ENCODE data around the gene COL16A1.

COL16A1 gene

GRCh38 chr1:31648641-31649357 lies 55.0 kb downstream of the COL16A1 start:
- peaks cover 8% of the 10 kb centered on the region for H3K79me2 ChIP-seq (ENCODE audit: insufficient read depth, low read length)
- H3K27me3 ChIP-seq (ENCODE audit: insufficient read depth, low read length, poor library complexity, severe bottlenecking), result peaks cover 5% of the 10 kb centered on the region
- H3K9me2 ChIP-seq (replicated peaks; ENCODE audit: low read depth, low read length), result no peaks in the 10 kb centered on the region
- TF ChIP-seq EZH2phosphoT487 (IDR thresholded peaks at IDR 0.05; ENCODE audit: borderline replicate concordance) (no peak), CTCF (conservative IDR thresholded peaks at IDR 0.05; ENCODE audit: low read length) (no peak)
- no peak overlapping the region for H2AFZ ChIP-seq (ENCODE audit: low read length)
- H3K4me1 ChIP-seq (ENCODE audit: insufficient read depth, low read length, poor library complexity, severe bottlenecking), result peaks cover 12% of the 10 kb centered on the region
- no peaks in the 10 kb centered on the region for H3K9me3 ChIP-seq (ENCODE audit: insufficient read depth, low read depth, low read length)
- no peaks in the 10 kb centered on the region for H4K20me1 ChIP-seq (ENCODE audit: insufficient read depth, low read length, poor library complexity, severe bottlenecking)
- H3K9ac ChIP-seq (ENCODE audit: low read depth, low read length, poor library complexity, severe bottlenecking), result no peak overlapping the region
- H3K36me3 ChIP-seq (ENCODE audit: insufficient read depth, low read length), result no peaks in the 10 kb centered on the region
- H3F3A ChIP-seq (ENCODE audit: low read depth), result no peaks in the 10 kb centered on the region
- no peak overlapping the region for H3K4me2 ChIP-seq (ENCODE audit: low read depth, low read length, poor library complexity, severe bottlenecking)
- no peak overlapping the region for H3K4me3 ChIP-seq (ENCODE audit: low read length, poor library complexity, severe bottlenecking)

- Histone ChIP-seq H3K4me3 (ENCODE audit: low read length, poor library complexity, severe bottlenecking) (no peak overlapping the region), H3K4me1 (ENCODE audit: insufficient read depth, low read length, poor library complexity, severe bottlenecking) (peaks cover 18% of the 10 kb centered on the region), H3K36me3 (ENCODE audit: insufficient read depth, low read length) (no peaks in the 10 kb centered on the region), H3K9me2 (replicated peaks; ENCODE audit: low read depth, low read length) (no peaks in the 10 kb centered on the region), H3K4me2 (ENCODE audit: low read depth, low read length, poor library complexity, severe bottlenecking) (no peak overlapping the region), H2AFZ (ENCODE audit: low read length) (no peak overlapping the region), H4K20me1 (ENCODE audit: insufficient read depth, low read length, poor library complexity, severe bottlenecking) (no peaks in the 10 kb centered on the region), H3K79me2 (ENCODE audit: insufficient read depth, low read length) (peaks cover 14% of the 10 kb centered on the region), H3K9ac (ENCODE audit: low read depth, low read length, poor library complexity, severe bottlenecking) (no peak overlapping the region), H3K9me3 (ENCODE audit: insufficient read depth, low read depth, low read length) (no peaks in the 10 kb centered on the region), H3K27me3 (ENCODE audit: insufficient read depth, low read length, poor library complexity, severe bottlenecking) (peaks cover 5% of the 10 kb centered on the region), H3F3A (ENCODE audit: low read depth) (no peaks in the 10 kb centered on the region)
- no peak for TF ChIP-seq CTCF (conservative IDR thresholded peaks at IDR 0.05; ENCODE audit: low read length)
- no peak for TF ChIP-seq EZH2phosphoT487 (IDR thresholded peaks at IDR 0.05; ENCODE audit: borderline replicate concordance)
Measured at GRCh38 chr1:31648190-31648589, 55.6 kb downstream of the COL16A1 start.

GRCh38 chr1:31647106-31647505 lies 56.7 kb downstream of the COL16A1 start:
- Histone ChIP-seq H3K9me2 (replicated peaks; ENCODE audit: low read depth, low read length) (no peaks in the 10 kb centered on the region), H3K79me2 (ENCODE audit: insufficient read depth, low read length) (peaks cover 24% of the 10 kb centered on the region), H3K4me1 (ENCODE audit: insufficient read depth, low read length, poor library complexity, severe bottlenecking) (peaks cover 25% of the 10 kb centered on the region), H3K9me3 (ENCODE audit: insufficient read depth, low read depth, low read length) (no peaks in the 10 kb centered on the region), H2AFZ (ENCODE audit: low read length) (no peak overlapping the region), H3K36me3 (ENCODE audit: insufficient read depth, low read length) (no peaks in the 10 kb centered on the region), H3K9ac (ENCODE audit: low read depth, low read length, poor library complexity, severe bottlenecking) (no peak overlapping the region), H3K4me2 (ENCODE audit: low read depth, low read length, poor library complexity, severe bottlenecking) (no peak overlapping the region), H3K27me3 (ENCODE audit: insufficient read depth, low read length, poor library complexity, severe bottlenecking) (peaks cover 5% of the 10 kb centered on the region), H4K20me1 (ENCODE audit: insufficient read depth, low read length, poor library complexity, severe bottlenecking) (no peaks in the 10 kb centered on the region), H3F3A (ENCODE audit: low read depth) (no peaks in the 10 kb centered on the region), H3K4me3 (ENCODE audit: low read length, poor library complexity, severe bottlenecking) (no peak overlapping the region)
- no peak for TF ChIP-seq EZH2phosphoT487 (IDR thresholded peaks at IDR 0.05; ENCODE audit: borderline replicate concordance)
- TF ChIP-seq CTCF (conservative IDR thresholded peaks at IDR 0.05; ENCODE audit: low read length), result no peak

All from Loucy (cell line).